Activated CD8-positive, alpha-beta T cell treated with anti-CD3 and anti-CD28 coated beads for 36 hours (primary cell): ENCODE results near the gene STXBP1. TPM values are rescaled to one million over a fixed set of nuclear protein-coding genes. Genes with fewer than 3 reads are reported as not detected.

Experiments
- ATAC-seq: fragments of 200-7000 bp; cut with Tn5 transposase; one replicate; pipeline ENCODE4 v1.10.0; 2021; ENCODE audit warnings: mild to moderate bottlenecking, moderate library complexity
- CTCF ChIA-PET: fragments of 350-600 bp; sonication (Branson Sonifier 250); formaldehyde crosslinking; loops from one replicate; lab custom pipeline; 2021; ENCODE audit warnings: antibody characterized with exemption; lab: Charles Lee
- POLR2A ChIA-PET: fragments of 350-600 bp; sonication (Branson Sonifier 250); formaldehyde crosslinking; loops from one replicate; lab custom pipeline; 2021; ENCODE audit warnings: antibody characterized with exemption; lab: Charles Lee
- DNase-seq: peaks from one replicate; pipeline ENCODE4 v3.0.0-alpha.2; 2020
- H3K27ac Mint-ChIP-seq: one replicate; pipeline ENCODE4 v1.8.0; 2021; ENCODE audit warnings: mild to moderate bottlenecking, mixed read lengths
- H3K27me3 Mint-ChIP-seq: one replicate; pipeline ENCODE4 v1.8.0; 2021; ENCODE audit warnings: mixed read lengths
- H3K36me3 Mint-ChIP-seq: one replicate; pipeline ENCODE4 v1.8.0; 2021; ENCODE audit warnings: low read depth, mixed read lengths
- H3K4me1 Mint-ChIP-seq: one replicate; pipeline ENCODE4 v1.8.0; 2021; ENCODE audit warnings: low read depth, mixed read lengths
- H3K4me3 Mint-ChIP-seq: one replicate; pipeline ENCODE4 v1.8.0; 2021; ENCODE audit warnings: mild to moderate bottlenecking, moderate library complexity, mixed read lengths
- H3K9me3 Mint-ChIP-seq: one replicate; pipeline ENCODE4 v1.8.0; 2021; ENCODE audit warnings: mixed read lengths
- intact Hi-C: fragments of 100-400 bp; cut with micrococcal nuclease; formaldehyde crosslinking; loops from one replicate; pipeline ENCODE4 v1.10.0; 2022
- total RNA-seq, 2 experiments: library from RNA; stranded (reverse); gene quantifications; one replicate each; pipeline ENCODE4 v1.2.3, GENCODE V29; 2021
- TF ChIP-seq, protein P1 (sequence below): fragments of 200-600 bp; IDR thresholded peaks from one replicate; pipeline ENCODE4 v1.8.0; 2022; ENCODE audit warnings: antibody characterized with exemption, mild to moderate bottlenecking

Gene STXBP1
- total RNA-seq, 2 experiments from 2014 or later, result 19.2 to 23.5 TPM

DNA sequence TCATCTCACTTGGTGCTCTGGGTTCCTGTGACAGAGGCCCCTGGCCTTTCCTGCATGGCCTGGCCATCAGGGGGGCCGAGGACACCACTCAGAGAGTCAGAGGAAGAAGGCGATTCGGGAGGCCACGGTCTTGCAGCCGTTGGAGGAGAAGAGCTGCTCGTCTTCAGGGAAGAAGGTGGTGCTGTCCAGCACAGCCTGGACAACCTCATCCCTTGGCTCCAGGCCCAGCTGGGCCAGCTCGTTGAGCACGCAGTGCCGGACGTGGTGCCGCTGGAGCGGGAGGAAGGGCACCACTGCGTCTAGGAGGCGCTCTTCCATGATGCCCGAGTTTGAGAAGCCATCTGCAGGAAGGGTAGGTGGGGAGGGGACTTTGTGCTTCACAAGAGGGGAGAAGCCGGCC, 119.9 kb downstream of the STXBP1 start:
- intact Hi-C loops, result loop anchor here (5.0 to 10.0 kb wide), 2 partner anchors 140 to 227 kb away; no protein-coding TSS in a partner anchor
- H3K36me3 Mint-ChIP-seq, result peaks cover 2% of the 10 kb centered on the region
- no peak overlapping the region for H3K27ac Mint-ChIP-seq
- POLR2A ChIA-PET, result interaction anchor here (1.0 to 1.2 kb wide), 2 partner anchors 10 to 121 kb away, joined by 3 read pairs; no protein-coding TSS in a partner anchor
- TF ChIP-seq, protein P1, sequence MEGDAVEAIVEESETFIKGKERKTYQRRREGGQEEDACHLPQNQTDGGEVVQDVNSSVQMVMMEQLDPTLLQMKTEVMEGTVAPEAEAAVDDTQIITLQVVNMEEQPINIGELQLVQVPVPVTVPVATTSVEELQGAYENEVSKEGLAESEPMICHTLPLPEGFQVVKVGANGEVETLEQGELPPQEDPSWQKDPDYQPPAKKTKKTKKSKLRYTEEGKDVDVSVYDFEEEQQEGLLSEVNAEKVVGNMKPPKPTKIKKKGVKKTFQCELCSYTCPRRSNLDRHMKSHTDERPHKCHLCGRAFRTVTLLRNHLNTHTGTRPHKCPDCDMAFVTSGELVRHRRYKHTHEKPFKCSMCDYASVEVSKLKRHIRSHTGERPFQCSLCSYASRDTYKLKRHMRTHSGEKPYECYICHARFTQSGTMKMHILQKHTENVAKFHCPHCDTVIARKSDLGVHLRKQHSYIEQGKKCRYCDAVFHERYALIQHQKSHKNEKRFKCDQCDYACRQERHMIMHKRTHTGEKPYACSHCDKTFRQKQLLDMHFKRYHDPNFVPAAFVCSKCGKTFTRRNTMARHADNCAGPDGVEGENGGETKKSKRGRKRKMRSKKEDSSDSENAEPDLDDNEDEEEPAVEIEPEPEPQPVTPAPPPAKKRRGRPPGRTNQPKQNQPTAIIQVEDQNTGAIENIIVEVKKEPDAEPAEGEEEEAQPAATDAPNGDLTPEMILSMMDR, result no peak
- H3K4me3 Mint-ChIP-seq, result no peak overlapping the region
- CTCF ChIA-PET, result interaction anchor here (1.4 to 5.1 kb wide), 2 partner anchors 138 to 142 kb away, joined by 4 to 49 read pairs; no protein-coding TSS in a partner anchor
- no peak for ATAC-seq
- DNase-seq, result no peak
- no peaks in the 10 kb centered on the region for H3K9me3 Mint-ChIP-seq
- no peaks in the 10 kb centered on the region for H3K27me3 Mint-ChIP-seq
- peaks cover 15% of the 10 kb centered on the region for H3K4me1 Mint-ChIP-seq

- TF ChIP-seq, protein P1, result no peak
- intact Hi-C loops, result loop anchor here (5.0 to 10.0 kb wide), 2 partner anchors 140 to 228 kb away; no protein-coding TSS in a partner anchor
- Mint-ChIP-seq H3K9me3 (no peaks in the 10 kb centered on the region), H3K27me3 (no peaks in the 10 kb centered on the region), H3K4me1 (peaks cover 15% of the 10 kb centered on the region), H3K36me3 (peaks cover 2% of the 10 kb centered on the region), H3K4me3 (no peak overlapping the region), H3K27ac (no peak overlapping the region)
- DNase-seq, result no peak
- POLR2A ChIA-PET, result interaction anchor here (2.6 kb wide), 1 partner anchor 282 kb away, joined by 10 read pairs; the partner anchor contains the start of genes LRSAM1 and RPL12
- CTCF ChIA-PET, result interaction anchor here (0.9 to 5.1 kb wide), 4 partner anchors 17 to 228 kb away, joined by 3 to 49 read pairs (median 5); partner anchors contain the start of genes PTRH1 and TTC16
- ATAC-seq, result no peak
Observed at GRCh38 chr9:127732444-127732843, 120.4 kb downstream of the STXBP1 start.

DNA sequence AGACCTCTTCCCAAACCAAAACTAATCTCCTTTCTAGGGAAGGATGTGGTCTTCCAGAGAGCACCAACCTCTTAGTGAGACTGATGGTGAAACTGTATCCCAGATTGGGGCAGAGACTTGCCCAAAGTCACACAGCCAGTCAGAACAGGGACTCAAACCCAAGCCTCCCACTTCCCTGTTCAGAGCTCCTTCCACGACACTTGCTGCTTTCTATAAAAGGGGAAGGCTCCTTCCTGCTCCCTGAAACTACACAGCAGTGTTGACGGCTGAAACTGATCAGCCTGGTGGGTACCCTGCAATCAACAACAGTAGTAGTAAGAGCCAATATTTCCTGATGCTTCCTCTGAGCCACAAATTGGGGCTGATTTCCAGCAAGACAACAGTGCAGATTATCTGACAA, 121.5 kb downstream of the STXBP1 start:
- Mint-ChIP-seq H3K4me3 (peak overlapping the region; percentile 77), H3K9me3 (no peaks in the 10 kb centered on the region), H3K27me3 (no peaks in the 10 kb centered on the region), H3K4me1 (peaks cover 15% of the 10 kb centered on the region), H3K27ac (peak overlapping the region; percentile 82), H3K36me3 (peaks cover 2% of the 10 kb centered on the region)
- ChIA-PET POLR2A (interaction anchor here (1.2 to 2.6 kb wide), 3 partner anchors 135 to 283 kb away, joined by 3 to 10 read pairs (median 3); partner anchors contain the start of genes LRSAM1 and RPL12), CTCF (interaction anchor here (0.7 to 5.1 kb wide), 18 partner anchors 14 to 230 kb away, joined by 3 to 62 read pairs (median 10); partner anchors contain the start of genes CDK9, PTRH1, ST6GALNAC4 and TTC16)
- TF ChIP-seq, protein P1, result no peak
- intact Hi-C loops, result loop anchor here (5.0 to 10.0 kb wide), 2 partner anchors 141 to 229 kb away; no protein-coding TSS in a partner anchor
- DNase-seq, result no peak
- ATAC-seq, result no peak

DNA sequence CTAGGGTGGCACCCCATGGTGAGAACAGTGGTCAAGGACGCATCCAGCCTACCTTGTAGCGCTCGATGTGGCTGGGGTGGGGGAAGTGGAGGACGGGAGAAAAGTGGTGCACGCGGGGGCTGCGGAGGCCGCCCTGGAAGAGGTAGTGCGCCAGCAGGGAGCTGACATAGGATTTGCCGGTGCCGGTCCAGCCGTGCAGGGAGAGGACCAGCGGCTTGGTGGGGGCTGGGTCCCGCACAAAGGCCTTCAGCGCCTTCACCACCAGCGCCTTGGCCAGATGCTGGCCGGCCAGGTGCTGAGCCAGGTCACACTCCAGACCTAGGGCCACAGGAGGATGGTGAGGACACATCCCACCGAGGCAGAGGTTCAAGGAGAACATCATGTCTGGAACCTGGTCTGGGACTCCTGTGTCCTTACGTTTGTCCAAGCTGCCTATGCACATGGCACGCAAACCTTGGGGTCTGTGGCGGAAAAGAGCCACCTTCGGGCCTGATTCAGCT, 122.2 kb downstream of the STXBP1 start:
- TF ChIP-seq, protein P1, result no peak
- Mint-ChIP-seq H3K9me3 (no peaks in the 10 kb centered on the region), H3K4me1 (peaks cover 15% of the 10 kb centered on the region), H3K27ac (peak overlapping the region; percentile 82), H3K27me3 (no peaks in the 10 kb centered on the region), H3K36me3 (peaks cover 2% of the 10 kb centered on the region), H3K4me3 (peak overlapping the region; percentile 77)
- no peak for DNase-seq
- intact Hi-C loops, result loop anchor here (5.0 to 10.0 kb wide), 2 partner anchors 142 to 229 kb away; no protein-coding TSS in a partner anchor
- ATAC-seq, result no peak
- ChIA-PET CTCF (interaction anchor here (0.6 to 5.1 kb wide), 66 partner anchors 8 to 291 kb away, joined by 3 to 62 read pairs (median 5); partner anchors contain the start of genes CDK9, CFAP157, ENG and PTRH1), POLR2A (interaction anchor here (0.6 to 2.6 kb wide), 22 partner anchors 9 to 284 kb away, joined by 3 to 13 read pairs (median 4); partner anchors contain the start of genes CDK9, LRSAM1, PTRH1 and RPL12)
